DMS153 (cell line): ENCODE results near the gene KRT83.
"Not testable (repeated sequence)": the region's sequence is repeated elsewhere in the genome, so short reads cannot be mapped to it uniquely, and the experiment has no call there.

Experiments used
- DNase-seq: peaks from one replicate; lab custom pipeline; 2025; lab: John Stamatoyannopoulos, UW

The KRT83 gene

DNA sequence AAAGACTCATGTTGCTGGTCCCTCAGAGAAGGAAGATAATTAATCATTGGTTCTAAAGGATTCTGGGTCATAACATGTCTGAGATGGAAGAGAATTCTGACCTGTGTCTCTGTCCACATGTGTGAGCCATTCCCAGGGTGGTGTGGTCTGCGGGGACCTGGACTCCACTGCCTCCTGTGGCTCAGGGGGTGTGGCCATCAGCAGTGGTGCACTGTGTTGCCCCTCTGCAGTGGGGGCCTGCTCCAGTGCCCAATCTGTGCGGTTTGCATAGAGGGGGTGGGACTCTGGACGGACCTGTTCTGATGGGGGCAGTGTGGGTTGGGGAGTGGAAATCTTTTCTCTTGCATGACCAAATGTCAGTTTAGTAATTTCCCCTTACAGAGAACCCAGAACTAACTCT is 32.6 kb upstream of the KRT83 start:
- DNase-seq = no peak

- DNase-seq = no peak
Measured at GRCh38 chr12:52352951-52353350, 31.8 kb upstream of the KRT83 start.

GRCh38 chr12:52351196-52352059 is 30.2 kb upstream of the KRT83 start:
- DNase-seq = no peak

DNA sequence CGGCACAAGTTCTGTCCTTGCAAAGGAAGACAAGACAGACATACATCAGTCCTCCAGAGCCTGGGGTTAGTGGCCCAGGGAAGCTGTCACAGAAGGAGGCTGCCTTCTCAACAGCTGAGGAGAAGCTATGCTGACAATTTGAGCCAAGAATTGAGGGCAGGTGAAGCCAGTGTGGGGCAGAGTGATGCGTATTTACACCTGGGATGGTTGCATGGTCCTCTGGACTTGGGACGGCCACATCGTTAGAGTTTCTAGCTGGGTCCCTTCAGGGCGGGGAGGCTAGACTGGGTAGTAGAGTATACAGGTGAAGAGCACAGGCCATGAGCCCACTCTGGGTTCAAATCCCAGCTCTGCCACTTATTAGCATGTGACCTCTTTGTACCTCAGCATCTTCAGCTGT is 29.6 kb upstream of the KRT83 start:
- DNase-seq = no peak

DNA sequence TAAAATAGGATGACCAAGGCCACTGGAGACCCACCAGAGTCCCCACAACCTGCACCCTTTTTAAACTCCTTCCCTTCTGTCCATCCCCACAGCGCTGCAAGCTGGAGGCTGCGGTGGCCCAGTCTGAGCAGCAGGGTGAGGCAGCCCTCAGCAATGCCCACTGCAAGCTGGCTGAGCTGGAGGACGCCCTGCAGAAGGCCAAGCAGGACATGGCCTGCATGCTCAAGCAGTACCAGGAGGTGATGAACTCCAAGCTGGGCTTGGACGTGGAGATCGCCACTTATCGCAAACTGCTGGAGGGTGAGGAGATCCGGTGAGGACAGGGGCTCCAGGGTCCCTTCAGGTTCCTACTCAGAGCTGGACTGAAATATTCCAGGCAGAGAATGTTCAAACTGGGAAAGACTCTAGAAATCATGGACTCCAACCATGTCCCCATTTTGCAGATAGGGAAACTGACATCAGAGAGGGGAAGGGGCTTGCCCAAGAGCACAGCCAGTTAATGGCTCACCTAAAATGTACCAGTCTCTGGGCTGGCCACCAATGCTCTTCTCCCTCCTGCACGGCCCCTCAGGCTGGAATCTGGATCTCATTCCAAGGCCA is 28.9 kb upstream of the KRT83 start:
- no peak for DNase-seq

GRCh38 chr12:52349196-52349595 is 28.0 kb upstream of the KRT83 start:
- no peak for DNase-seq

- no peak for DNase-seq
Measured at GRCh38 chr12:52347551-52348510, 26.6 kb upstream of the KRT83 start.

DNA sequence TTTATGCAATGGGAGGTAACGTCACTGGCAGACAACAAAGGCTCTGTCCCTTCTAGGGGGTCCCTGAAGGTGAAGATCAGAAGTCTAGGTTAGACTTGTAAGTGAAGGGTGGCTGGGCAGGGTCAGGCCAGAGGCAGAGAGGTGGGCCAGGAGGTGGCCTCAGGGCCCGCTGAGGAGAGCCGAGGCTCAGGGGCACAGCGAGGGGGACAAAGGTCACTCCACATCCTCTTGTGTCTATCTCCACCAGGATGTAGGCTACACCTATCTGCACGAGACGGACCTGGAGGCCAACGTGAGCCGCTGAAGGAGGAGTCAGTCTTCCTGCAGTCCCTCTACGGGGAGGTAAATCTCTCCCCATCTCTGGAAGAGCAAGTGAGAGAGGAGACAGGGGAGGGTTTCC is 25.8 kb upstream of the KRT83 start:
- no peak for DNase-seq

GRCh38 chr12:52346593-52346992 is 25.4 kb upstream of the KRT83 start:
- DNase-seq = no peak

DNA sequence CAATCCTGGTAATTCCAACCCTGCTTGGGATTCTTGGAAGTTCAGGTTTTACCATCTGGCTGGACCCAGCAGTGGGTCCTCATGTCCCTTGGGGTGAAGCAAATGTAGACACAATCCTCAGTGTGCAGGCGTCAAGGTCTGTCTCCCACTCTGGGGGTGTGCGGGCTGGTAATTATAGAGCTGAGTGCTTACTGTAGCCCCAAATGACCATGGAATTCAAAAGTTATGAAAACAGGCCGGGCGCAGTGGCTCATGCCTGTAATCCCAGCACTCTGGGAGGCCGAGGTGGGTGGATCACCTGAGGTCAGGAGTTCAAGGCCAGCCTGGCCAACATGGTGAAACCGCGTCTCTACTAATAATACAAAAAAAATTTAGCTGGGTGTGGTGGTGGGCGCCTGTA is 23.8 kb upstream of the KRT83 start:
- not testable (repeated sequence) for DNase-seq

- no peak for DNase-seq
Measured at GRCh38 chr12:52344111-52344510, 22.9 kb upstream of the KRT83 start.

DNA sequence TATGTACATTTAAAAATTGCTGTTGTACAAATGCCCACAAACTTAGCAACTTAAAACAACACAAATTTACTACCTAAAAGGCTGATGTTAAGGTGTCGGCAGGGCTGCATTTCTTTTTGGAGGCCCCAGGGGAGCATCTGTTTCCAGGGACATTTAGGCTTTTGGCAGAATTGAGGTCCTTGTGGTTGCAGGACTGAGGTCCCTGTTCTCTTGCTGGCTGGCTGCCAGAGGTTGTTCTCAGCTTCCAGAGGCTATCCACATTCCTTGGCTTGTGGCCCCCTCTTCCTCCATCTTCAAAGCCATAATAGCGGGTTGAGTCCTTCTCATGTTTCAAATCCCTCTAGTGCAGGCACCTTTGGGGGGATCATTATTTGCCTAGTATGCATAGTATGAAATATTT is 22.4 kb upstream of the KRT83 start:
- no peak for DNase-seq

DNA sequence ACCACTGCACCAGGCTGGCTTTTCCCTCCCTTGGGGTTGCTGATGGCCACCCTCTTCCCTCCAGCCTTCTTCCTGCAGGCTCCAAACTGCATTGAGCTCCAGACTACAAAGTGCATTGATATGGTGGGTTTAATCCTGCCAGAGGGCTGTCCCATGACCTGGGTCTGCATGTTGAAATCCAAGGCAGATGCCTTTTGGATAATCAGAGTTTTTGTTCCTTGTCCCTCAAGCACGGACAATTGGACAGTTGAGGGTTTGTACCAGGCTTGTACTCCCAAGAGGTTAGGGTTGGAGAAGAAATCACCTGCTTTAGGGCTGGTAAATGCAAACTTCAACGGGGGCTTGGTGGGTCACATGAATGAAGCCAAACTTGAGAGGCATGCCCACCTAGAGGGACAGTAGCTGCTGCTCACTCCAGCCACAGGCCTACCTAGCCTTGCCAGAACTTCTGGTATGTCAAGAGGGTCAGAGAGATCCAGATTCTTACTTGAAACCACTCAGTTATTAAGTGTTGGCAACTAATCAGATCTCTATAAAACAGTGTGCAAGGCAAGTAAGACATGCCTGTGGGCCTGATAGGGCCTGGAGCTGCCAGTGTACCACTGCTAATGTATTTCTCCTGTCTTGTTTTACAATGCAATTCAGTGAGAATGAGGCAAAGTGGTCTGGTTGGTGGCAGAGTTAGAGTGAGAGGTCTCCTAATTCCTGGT is 21.7 kb upstream of the KRT83 start:
- DNase-seq = no peak

GRCh38 chr12:52341066-52341580 is 19.9 kb upstream of the KRT83 start:
- DNase-seq = no peak

- no peak for DNase-seq
Measured at GRCh38 chr12:52338241-52338960, 17.2 kb upstream of the KRT83 start.

- DNase-seq = no peak
Measured at GRCh38 chr12:52337054-52337453, 15.9 kb upstream of the KRT83 start.

GRCh38 chr12:52336641-52337040 is 15.4 kb upstream of the KRT83 start:
- DNase-seq = no peak

- DNase-seq = peak; percentile 71
Measured at GRCh38 chr12:52335598-52336262, 14.5 kb upstream of the KRT83 start.

GRCh38 chr12:52334185-52334584 is 13.0 kb upstream of the KRT83 start:
- DNase-seq = no peak

DNA sequence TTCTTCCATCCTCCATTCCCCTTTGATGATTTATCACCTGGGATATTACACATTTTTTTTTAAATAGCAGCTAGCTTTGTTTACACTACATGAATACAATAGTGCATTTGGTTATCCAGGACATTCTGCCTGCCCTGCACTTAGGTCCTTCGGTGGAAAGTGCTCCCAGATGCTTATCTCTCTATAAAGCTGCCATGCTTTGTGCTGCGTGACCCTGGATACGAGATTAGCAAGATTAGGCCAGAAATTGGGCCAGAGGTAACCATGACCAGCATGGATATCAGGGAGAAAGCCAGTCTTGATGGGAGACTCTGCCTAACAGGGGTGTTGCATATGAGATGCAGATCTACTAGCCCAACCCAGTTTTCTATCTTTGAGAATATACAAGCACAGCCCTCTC is 12.1 kb upstream of the KRT83 start:
- peak; percentile 39 for DNase-seq
